Measurements from ENCODE around the gene SLC25A33.
"Not testable (repeated sequence)": the region's sequence is repeated elsewhere in the genome, so short reads cannot be mapped to it uniquely, and the experiment has no call there.

SLC25A33 gene

GRCh38 chr1:9625030-9625429, 85.8 kb downstream of the SLC25A33 start:
- DNase-seq (ENCODE audit: low read depth): not testable (repeated sequence)

- no peak for DNase-seq (ENCODE audit: low read depth)
These were observed 86.9 kb downstream of the SLC25A33 start for GRCh38 chr1:9626201-9626608.

GRCh38 chr1:9628541-9629444, 89.5 kb downstream of the SLC25A33 start:
- DNase-seq (ENCODE audit: low read depth): no peak

- no peak for DNase-seq (ENCODE audit: low read depth)
These were observed 90.4 kb downstream of the SLC25A33 start for GRCh38 chr1:9629445-9630201.

- DNase-seq (ENCODE audit: low read depth): no peak
These were observed 91.3 kb downstream of the SLC25A33 start for GRCh38 chr1:9630331-9631111.

GRCh38 chr1:9631613-9632012, 92.3 kb downstream of the SLC25A33 start:
- no peak for DNase-seq (ENCODE audit: low read depth)

- no peak for DNase-seq (ENCODE audit: low read depth)
These were observed 94.2 kb downstream of the SLC25A33 start for GRCh38 chr1:9633493-9633892.

GRCh38 chr1:9634582-9634981, 95.3 kb downstream of the SLC25A33 start:
- no peak for DNase-seq (ENCODE audit: low read depth)
